ENCODE data around the gene ZNF555. TPM values are rescaled to one million over a fixed set of nuclear protein-coding genes. Genes with fewer than 3 reads are reported as not detected.
A peak's percentile ranks its signal among the peaks of the same experiment; 100 is the strongest.

ZNF555 gene
- total RNA-seq, 1 donor from 2014 or later, result 5.9 TPM

- no peak for TF ChIP-seq CTCF (IDR thresholded peaks at IDR 0.05)
- no peak overlapping the region for H3K4me3 Mint-ChIP-seq (ENCODE audit: unreplicated experiment)
Observed at GRCh38 chr19:2811221-2811722, 30.0 kb upstream of the ZNF555 start.

GRCh38 chr19:2811735-2812413 is 29.4 kb upstream of the ZNF555 start:
- Mint-ChIP-seq H3K27ac (ENCODE audit: unreplicated experiment) (no peak overlapping the region), H3K27me3 (ENCODE audit: unreplicated experiment) (no peaks in the 10 kb centered on the region), H3K4me1 (ENCODE audit: unreplicated experiment) (no peaks in the 10 kb centered on the region), H3K9me3 (ENCODE audit: unreplicated experiment) (no peaks in the 10 kb centered on the region), H3K4me3 (ENCODE audit: unreplicated experiment) (no peak overlapping the region), H3K36me3 (ENCODE audit: unreplicated experiment) (peaks cover 3% of the 10 kb centered on the region)
- TF ChIP-seq CTCF (IDR thresholded peaks at IDR 0.05), result no peak
- DNase-seq (ENCODE audit: extremely low spot score, unreplicated experiment), result peak; percentile 82

More at GRCh38 chr19:2811221-2811722, 30.0 kb upstream of the ZNF555 start:
- Mint-ChIP-seq H3K27ac (ENCODE audit: unreplicated experiment) (no peak overlapping the region), H3K4me1 (ENCODE audit: unreplicated experiment) (no peaks in the 10 kb centered on the region), H3K27me3 (ENCODE audit: unreplicated experiment) (no peaks in the 10 kb centered on the region), H3K36me3 (ENCODE audit: unreplicated experiment) (peaks cover 3% of the 10 kb centered on the region), H3K9me3 (ENCODE audit: unreplicated experiment) (no peaks in the 10 kb centered on the region)
- DNase-seq (ENCODE audit: extremely low spot score, unreplicated experiment), result no peak

- no peak for TF ChIP-seq CTCF (IDR thresholded peaks at IDR 0.05)
- Mint-ChIP-seq H3K9me3 (ENCODE audit: unreplicated experiment) (no peaks in the 10 kb centered on the region), H3K27me3 (ENCODE audit: unreplicated experiment) (no peaks in the 10 kb centered on the region), H3K4me1 (ENCODE audit: unreplicated experiment) (no peaks in the 10 kb centered on the region), H3K27ac (ENCODE audit: unreplicated experiment) (no peak overlapping the region), H3K36me3 (ENCODE audit: unreplicated experiment) (peaks cover 3% of the 10 kb centered on the region), H3K4me3 (ENCODE audit: unreplicated experiment) (no peak overlapping the region)
- DNase-seq (ENCODE audit: extremely low spot score, unreplicated experiment), result peak; percentile 81
Observed at GRCh38 chr19:2812414-2813234, 28.7 kb upstream of the ZNF555 start.

- no peak overlapping the region for H3K27ac Mint-ChIP-seq (ENCODE audit: unreplicated experiment)
- no peak for TF ChIP-seq CTCF (IDR thresholded peaks at IDR 0.05)
- no peak overlapping the region for H3K4me3 Mint-ChIP-seq (ENCODE audit: unreplicated experiment)
- peak; percentile 80 for DNase-seq (ENCODE audit: extremely low spot score, unreplicated experiment)
- H3K4me1 Mint-ChIP-seq (ENCODE audit: unreplicated experiment), result no peaks in the 10 kb centered on the region
- no peaks in the 10 kb centered on the region for H3K9me3 Mint-ChIP-seq (ENCODE audit: unreplicated experiment)
- H3K27me3 Mint-ChIP-seq (ENCODE audit: unreplicated experiment), result no peaks in the 10 kb centered on the region
- H3K36me3 Mint-ChIP-seq (ENCODE audit: unreplicated experiment), result peaks cover 3% of the 10 kb centered on the region
Observed at GRCh38 chr19:2813235-2814160, 27.8 kb upstream of the ZNF555 start.
